ENCODE measurements around the gene ESR1.
"Not testable (repeated sequence)": the region's sequence is repeated elsewhere in the genome, so short reads cannot be mapped to it uniquely, and the experiment has no call there.

Gene ESR1

DNA sequence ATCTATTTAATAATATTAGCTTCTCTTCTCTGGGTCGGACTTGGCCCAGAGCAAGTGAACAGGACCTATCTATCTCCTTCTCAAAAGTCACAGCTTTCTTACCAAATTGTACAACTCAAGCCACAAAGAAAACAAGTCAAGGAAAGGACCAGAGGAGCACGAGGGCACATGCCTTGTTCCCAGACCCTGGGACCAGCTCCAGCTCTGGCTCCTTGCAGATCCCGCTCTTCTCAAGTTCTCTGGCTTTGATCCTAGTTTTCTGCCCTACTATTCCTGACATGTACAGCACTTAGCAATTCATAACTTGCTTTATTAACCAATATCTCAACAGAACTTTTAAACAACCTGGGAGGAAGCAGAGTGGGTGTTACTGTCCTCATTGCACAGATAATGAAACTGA is 185.9 kb downstream of the ESR1 start:
- no peak for DNase-seq

- DNase-seq, result no peak
These were observed 191.3 kb downstream of the ESR1 start for GRCh38 chr6:151998784-151999183.

DNA sequence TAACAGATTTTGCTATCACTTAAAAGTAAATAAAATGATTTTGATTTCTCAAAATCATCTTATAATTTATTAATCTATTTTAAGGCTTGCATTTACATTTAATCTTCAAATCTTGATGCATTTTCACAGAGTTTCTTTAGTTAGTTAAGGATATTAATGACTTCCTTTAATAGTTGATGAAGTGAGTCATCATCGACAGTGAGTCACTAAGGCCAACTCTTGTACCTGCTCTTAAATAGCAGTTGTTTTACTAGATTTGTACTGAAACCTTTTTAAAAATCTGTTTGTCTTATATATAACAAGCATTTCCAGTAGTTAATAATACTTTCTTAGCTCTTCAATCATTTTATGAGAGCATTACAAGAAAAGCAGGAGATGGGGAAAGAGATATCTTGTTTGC is 191.7 kb downstream of the ESR1 start:
- DNase-seq, result no peak

- DNase-seq, result no peak
These were observed 193.9 kb downstream of the ESR1 start for GRCh38 chr6:152001408-152001807.

DNA sequence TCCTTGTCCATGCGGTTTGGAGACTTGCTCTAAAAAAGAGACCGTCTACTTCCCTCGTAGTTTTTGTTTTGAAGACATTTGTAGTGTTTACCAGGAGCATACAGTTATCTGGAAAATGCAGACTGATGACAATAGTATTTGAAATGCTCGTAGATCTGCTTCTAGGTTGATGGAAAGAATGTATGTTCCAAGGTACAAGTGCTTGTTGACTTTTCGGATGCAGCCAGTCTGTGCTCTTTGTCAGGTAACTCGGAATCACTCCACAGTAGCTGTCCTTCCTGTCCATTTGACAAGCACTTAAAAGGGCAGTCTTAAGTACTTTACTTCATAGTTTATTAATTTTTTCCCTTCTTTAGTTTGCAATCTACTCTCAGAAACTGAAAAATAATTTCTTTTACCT is 194.8 kb downstream of the ESR1 start:
- DNase-seq, result no peak

DNA sequence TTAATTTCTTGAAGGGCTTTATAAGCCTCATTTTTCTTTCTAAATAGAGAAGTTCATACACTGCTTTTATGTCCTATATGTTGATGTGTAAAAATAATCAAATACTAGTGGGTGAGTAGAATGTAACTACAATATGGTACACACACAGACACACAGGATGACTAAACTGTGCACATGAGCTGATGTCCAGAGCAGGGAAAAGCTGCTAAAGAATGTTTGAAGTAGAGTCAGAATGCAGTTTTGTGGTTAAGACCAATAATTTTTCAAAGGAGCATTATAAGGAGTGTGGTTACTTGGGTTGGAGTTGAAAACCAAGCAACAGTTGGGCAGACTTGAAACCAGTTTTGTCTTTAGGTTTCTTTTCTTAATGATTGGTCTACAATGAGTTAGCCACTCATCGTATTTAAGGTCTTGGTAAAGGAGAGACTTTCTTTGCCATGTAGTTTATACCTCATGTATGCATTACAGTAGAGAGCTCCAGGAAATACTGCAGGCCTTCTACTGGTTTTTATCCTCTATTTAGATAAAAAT is 196.6 kb downstream of the ESR1 start:
- DNase-seq, result no peak

- DNase-seq, result no peak
These were observed 197.4 kb downstream of the ESR1 start for GRCh38 chr6:152004896-152005295.

- DNase-seq, result no peak
These were observed 201.3 kb downstream of the ESR1 start for GRCh38 chr6:152008779-152009178.

GRCh38 chr6:152012227-152012626 is 204.7 kb downstream of the ESR1 start:
- no peak for DNase-seq

- no peak for DNase-seq
These were observed 211.4 kb downstream of the ESR1 start for GRCh38 chr6:152018876-152019275.

- no peak for DNase-seq
These were observed 214.8 kb downstream of the ESR1 start for GRCh38 chr6:152022303-152022702.

DNA sequence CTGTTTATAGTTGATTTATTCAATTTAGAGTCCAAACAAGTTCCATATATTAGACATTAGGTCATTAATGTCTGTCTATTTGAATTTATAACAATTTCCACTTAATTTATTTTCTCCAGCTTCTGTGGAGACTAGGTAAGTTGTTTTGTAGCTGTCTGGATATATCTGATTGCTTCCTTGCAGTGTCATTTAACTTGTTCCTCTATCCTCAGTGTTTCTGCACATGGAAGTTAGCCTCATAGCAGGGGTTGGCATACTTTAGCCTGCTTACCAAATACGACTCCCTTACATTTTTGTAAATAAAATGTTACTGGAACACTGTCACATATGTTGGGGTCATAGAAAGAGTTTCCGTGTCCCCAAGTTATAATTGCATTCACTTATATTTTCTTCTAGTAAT is 216.1 kb downstream of the ESR1 start:
- DNase-seq, result no peak

GRCh38 chr6:152026291-152026690 is 218.8 kb downstream of the ESR1 start:
- DNase-seq, result no peak

- not testable (repeated sequence) for DNase-seq
These were observed 219.3 kb downstream of the ESR1 start for GRCh38 chr6:152026744-152027143.

DNA sequence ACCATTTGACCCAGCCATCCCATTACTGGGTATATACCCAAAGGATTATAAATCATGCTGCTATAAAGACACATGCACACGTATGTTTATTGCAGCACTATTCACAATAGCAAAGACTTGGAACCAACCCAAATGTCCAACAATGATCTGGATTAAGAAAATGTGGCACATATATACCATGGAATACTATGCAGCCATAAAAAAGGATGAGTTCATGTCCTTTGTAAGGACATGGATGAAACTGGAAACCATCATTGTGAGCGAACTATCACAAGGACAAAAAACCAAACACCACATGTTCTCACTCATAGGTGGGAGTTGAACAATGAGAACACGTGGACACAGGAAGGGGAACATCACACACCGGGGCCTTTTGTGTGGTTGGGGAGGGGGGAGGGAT is 226.3 kb downstream of the ESR1 start:
- DNase-seq, result not testable (repeated sequence)

- no peak for DNase-seq
These were observed 227.1 kb downstream of the ESR1 start for GRCh38 chr6:152034631-152035030.

DNA sequence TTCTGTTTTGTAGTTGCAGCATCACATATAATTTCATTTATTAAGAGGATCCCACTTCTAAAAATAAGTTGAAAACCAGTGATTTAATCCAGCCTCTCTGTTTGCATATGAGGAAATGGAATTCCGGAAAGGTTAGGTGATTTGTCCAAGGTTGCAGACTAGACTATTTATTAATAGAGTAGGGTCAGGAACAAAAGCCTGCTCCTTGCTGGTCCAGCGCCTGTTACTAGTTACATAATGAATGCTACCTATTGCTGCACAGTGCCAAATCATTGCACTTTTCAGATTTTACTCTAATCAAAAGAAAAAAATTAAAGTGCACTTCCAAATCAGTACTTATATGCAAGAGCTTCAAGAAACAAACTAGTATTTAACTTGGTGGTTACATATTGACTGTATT is 238.6 kb downstream of the ESR1 start:
- DNase-seq, result no peak

- DNase-seq, result no peak
These were observed 241.4 kb downstream of the ESR1 start for GRCh38 chr6:152048921-152049320.

DNA sequence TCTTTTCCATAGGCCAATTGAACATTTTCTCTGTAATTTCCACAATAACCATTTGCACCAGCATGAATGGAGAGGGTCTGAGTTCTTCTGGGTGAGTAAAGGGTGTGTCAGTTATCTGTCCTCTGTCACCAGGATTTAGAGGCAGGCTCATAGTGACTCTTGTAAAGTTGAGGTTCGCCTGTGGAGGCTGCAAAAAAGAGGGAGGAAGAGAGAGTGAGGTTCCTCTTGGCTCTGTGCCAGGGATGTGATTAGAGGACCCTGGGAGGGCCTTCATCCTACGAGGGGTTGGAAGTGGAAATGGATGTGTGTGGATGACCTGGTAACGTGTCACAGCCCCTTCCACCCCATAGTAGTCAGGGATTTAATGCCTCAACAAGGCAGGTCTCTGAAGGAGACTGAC is 242.0 kb downstream of the ESR1 start:
- DNase-seq, result no peak

GRCh38 chr6:152050451-152051195 is 243.1 kb downstream of the ESR1 start:
- no peak for DNase-seq

DNA sequence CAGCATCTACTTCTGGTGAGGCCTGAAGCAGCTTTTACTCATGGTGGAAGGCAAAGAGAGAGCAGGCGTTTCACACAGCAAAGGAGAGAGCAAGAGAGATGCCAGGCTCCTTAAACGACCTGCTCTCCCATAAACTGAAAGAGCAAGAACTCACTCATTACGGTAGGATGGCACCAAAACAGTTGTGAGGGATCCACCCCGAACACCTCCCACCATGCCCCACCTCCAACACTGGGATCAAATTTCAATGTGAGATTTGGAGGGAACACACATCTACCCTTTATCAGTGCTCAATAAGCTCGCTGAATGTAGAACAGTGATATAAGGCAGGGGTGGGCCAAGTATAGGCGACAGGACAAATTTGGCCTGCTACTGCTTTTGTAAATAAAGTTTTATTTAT is 244.6 kb downstream of the ESR1 start:
- no peak for DNase-seq

- DNase-seq, result no peak
These were observed 245.8 kb downstream of the ESR1 start for GRCh38 chr6:152053332-152053731.

GRCh38 chr6:152054441-152054840 is 247.0 kb downstream of the ESR1 start:
- no peak for DNase-seq

GRCh38 chr6:152055517-152055916 is 248.0 kb downstream of the ESR1 start:
- DNase-seq, result no peak

DNA sequence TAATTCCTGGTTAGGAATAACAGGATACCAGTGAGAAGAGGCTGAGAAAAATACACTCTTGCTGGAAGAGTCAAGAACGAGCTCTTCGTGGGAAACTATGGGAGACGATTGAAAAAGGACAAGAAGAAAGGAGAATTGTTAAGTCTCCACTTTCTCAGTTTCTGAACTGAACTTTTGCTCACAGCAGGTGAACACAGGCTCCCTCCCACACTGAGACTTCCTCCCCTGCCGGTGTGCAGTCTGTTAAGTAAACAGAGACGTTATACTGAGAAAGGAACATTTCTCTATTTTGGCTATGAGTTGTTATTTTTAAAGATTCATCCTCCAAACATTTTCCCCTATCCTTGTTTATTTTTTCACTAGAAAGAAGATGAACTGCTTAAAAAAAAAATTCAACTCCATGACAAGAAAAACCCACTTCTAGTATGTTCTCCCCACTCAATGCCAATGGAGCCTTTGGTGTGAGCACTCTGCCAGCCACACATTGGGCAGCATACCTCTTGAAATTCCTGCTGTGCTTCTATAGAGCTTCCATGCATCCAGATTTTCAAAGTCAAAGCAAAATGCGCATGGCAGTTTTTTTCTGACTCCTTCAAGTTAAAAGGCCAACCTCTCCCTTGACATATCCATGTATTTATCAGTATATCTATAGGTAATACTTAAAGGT is 250.5 kb downstream of the ESR1 start:
- DNase-seq, result no peak

All from activated CD8-positive, alpha-beta memory T cell treated with anti-CD3 and anti-CD28 coated beads, Interleukin-2, amount 50 U/mL, for 48 hours (primary cell).